Measurements from ENCODE around the gene GOLGA3.
"Not testable (repeated sequence)": the region's sequence is repeated elsewhere in the genome, so short reads cannot be mapped to it uniquely, and the experiment has no call there.

Gene GOLGA3

GRCh38 chr12:132851465-132851864 lies 22.8 kb upstream of the GOLGA3 start:
- H3K27ac ChIP-seq, result no peak overlapping the region
- TF ChIP-seq ZFX (IDR thresholded peaks at IDR 0.05), result no peak
- TF ChIP-seq, protein P1, sequence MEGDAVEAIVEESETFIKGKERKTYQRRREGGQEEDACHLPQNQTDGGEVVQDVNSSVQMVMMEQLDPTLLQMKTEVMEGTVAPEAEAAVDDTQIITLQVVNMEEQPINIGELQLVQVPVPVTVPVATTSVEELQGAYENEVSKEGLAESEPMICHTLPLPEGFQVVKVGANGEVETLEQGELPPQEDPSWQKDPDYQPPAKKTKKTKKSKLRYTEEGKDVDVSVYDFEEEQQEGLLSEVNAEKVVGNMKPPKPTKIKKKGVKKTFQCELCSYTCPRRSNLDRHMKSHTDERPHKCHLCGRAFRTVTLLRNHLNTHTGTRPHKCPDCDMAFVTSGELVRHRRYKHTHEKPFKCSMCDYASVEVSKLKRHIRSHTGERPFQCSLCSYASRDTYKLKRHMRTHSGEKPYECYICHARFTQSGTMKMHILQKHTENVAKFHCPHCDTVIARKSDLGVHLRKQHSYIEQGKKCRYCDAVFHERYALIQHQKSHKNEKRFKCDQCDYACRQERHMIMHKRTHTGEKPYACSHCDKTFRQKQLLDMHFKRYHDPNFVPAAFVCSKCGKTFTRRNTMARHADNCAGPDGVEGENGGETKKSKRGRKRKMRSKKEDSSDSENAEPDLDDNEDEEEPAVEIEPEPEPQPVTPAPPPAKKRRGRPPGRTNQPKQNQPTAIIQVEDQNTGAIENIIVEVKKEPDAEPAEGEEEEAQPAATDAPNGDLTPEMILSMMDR (conservative IDR thresholded peaks at IDR 0.05), result no peak

DNA sequence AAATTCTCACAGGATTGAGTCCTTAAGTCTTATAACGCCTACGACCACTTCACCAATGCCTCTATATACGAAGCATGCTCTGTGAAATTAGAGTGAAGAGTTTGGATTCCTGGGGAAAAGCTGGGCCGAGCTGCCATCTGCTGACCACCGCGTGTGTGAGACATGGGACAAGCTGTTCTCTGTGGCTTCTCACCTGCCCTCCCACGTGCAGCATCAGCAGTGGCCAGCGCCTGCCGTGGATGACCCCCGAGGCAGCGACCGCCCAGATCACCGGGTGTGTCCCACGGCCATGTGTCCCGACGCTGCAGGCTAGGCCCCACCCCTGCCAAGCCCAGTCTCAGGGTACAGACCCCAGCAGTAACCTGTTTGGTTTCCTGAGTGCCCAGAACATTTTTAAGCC lies 21.6 kb upstream of the GOLGA3 start:
- no peak overlapping the region for H3K27ac ChIP-seq
- TF ChIP-seq ZFX (IDR thresholded peaks at IDR 0.05), result no peak
- TF ChIP-seq, protein P1 (conservative IDR thresholded peaks at IDR 0.05), result no peak

GRCh38 chr12:132848521-132848920 lies 19.9 kb upstream of the GOLGA3 start:
- TF ChIP-seq, protein P1 (conservative IDR thresholded peaks at IDR 0.05), result no peak
- TF ChIP-seq ZFX (IDR thresholded peaks at IDR 0.05), result no peak
- no peak overlapping the region for H3K27ac ChIP-seq

DNA sequence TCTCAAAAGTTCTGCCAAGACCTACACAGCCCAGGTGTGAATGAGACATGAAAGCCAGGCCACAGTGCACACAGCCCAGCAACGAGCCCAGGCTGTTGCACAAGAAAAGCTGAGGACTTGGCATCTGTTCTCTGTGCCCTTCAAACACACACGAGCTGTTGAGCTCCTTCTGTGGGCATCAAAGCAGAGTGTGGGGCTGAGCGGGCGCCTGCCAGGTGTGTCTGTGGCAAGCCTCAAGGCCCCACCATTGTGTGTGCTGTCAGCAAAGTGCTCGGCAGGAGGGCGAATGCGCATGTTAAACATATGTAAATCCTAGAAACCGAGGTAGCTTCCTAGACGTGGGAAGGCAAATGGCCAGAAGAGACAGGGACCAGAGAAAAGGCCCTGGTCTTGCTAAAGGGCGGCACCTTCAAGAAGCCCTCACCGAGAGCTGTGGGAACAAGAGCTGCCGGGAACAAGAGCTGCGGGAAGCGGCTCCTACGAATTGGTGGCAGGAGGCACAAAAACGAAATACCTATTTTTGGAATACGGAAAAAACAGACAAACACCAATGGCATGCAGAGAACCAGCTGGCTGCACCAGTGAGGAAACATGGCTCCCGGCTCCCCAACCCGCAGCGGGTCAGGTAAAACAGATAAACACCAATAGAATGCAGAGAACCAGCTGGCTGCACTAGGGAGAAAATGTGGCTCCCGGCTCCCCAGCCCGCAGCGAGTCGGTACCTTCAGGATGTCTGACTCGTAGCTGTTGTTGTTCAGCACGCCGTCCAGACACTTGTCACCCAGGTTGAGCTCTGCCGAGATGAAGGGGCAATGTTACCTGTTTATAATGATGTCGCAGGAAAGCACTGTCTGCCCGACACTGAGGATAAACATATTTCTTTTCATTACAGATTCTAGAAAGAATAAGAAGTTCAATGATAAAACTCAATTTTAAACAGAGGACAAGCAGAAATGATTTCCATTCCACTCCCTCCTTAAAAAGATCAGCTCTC lies 19.0 kb upstream of the GOLGA3 start:
- TF ChIP-seq, protein P1 (conservative IDR thresholded peaks at IDR 0.05), result no peak
- TF ChIP-seq ZFX (IDR thresholded peaks at IDR 0.05), result no peak
- H3K27ac ChIP-seq, result no peak overlapping the region

DNA sequence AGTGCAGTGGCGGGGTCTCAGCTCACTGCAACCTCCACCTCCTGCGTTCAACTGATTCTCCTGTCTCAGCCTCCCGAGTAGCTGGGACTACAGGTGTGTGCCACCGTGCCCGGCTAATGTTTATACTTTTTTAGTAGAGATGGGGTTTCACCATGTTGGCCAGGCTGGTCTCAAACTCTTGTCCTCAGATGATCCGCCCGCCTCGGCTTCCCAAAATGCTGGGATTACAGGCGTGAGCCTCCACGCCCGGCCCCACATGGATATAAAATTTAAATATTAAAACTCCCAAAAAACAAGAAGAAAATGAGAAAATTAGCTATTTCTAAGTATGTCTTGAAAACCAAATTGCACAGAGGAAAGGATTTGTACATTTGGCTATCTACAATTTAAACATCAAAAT lies 16.0 kb upstream of the GOLGA3 start:
- H3K27ac ChIP-seq, result not testable (repeated sequence)

DNA sequence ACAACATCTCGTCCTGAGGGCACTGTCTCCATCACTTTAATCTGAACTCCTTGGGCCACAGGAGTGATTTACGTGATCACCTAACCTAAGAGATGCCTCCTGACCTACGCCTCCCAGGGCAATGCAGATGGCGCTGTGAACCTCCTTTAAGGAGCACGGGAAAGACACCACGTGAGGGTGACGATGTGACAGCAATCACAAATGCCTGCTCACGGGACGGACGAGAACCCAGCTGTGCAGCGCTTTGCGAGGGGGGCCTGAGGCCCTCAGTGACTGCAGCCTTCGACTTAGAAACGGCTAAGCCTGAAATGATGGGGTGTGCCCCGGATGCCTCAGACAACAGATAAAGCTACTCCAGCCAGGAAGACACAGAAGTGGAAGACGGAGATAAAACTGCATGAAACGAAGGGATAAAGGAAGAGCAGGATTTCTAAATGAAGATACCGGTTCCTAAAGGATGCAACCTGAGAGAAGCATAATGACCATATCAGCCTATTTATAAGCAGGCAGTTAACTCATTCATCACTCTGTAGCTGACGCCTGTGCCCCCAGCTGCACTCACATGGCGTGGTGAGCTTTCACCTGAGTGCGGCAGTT lies 13.9 kb upstream of the GOLGA3 start:
- TF ChIP-seq, protein P1 (conservative IDR thresholded peaks at IDR 0.05), result no peak
- TF ChIP-seq ZFX (IDR thresholded peaks at IDR 0.05), result no peak

DNA sequence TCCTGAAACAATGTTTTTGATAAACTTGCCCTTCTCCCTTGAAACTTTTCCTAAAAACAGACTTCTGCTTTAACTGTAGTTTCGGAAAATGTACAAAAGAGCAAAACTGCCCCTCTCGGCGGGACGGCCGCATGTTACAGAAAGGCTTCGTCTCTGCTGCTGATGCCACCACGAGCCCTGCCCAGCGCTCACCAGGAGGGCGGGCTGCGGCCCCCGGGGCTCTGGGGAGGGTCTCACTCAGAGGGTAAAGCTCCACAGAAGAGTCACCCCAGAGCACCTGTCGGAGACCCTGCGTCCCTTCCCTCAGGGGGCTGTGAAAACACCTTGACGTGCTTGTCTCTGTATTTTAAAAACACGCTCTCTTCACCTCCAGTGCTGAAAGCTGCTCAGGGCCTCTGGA lies 12.5 kb upstream of the GOLGA3 start:
- TF ChIP-seq ZFX (IDR thresholded peaks at IDR 0.05), result no peak
- TF ChIP-seq, protein P1 (conservative IDR thresholded peaks at IDR 0.05), result no peak
- no peak overlapping the region for H3K27ac ChIP-seq

More for the DNA sequence above, 13.9 kb upstream of the GOLGA3 start:
- no peak overlapping the region for H3K27ac ChIP-seq

All from C4-2B (cell line).